NCI-H1436 (cell line): ENCODE results near the gene BCL7A.
A peak's percentile ranks its signal among the peaks of the same experiment; 100 is the strongest.

Experiments used
- DNase-seq: peaks from one replicate; lab custom pipeline; 2025; lab: John Stamatoyannopoulos, UW

Gene BCL7A

DNA sequence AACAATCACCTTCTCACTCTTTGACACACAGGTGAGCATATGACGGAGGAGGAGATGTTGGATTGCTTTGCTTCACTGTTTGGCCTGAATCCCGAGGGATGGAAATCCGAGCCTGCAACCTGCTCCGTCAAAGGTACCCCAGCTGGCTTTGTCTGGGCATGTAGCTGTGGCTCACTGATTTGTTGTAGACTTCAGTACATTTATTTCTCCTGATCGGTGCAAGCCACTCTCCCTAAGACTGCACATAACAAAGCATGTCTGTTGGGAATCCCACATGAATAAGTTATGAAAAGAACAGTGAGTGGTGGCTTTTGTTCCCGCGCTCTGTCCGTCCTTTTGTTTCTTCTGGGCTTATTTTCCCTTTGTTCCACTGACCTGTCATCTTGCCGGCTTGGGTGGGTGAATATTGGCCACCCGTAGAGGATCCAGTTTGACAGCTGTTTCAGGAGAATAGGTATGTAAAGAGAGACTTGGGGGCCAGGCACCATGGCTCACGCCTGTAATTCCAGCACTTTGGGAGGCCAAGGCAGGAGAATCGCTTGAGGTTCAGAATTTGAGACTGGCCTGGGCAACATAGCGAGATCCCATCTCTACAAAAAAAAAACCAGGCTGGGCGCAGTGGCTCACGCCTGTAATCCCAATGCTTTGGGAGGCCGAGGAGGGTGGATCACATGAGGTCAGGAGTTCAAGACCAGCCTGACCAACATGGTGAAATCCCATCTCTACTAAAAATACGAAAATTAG, 20.0 kb upstream of the BCL7A start:
- peak; percentile 92 for DNase-seq

DNA sequence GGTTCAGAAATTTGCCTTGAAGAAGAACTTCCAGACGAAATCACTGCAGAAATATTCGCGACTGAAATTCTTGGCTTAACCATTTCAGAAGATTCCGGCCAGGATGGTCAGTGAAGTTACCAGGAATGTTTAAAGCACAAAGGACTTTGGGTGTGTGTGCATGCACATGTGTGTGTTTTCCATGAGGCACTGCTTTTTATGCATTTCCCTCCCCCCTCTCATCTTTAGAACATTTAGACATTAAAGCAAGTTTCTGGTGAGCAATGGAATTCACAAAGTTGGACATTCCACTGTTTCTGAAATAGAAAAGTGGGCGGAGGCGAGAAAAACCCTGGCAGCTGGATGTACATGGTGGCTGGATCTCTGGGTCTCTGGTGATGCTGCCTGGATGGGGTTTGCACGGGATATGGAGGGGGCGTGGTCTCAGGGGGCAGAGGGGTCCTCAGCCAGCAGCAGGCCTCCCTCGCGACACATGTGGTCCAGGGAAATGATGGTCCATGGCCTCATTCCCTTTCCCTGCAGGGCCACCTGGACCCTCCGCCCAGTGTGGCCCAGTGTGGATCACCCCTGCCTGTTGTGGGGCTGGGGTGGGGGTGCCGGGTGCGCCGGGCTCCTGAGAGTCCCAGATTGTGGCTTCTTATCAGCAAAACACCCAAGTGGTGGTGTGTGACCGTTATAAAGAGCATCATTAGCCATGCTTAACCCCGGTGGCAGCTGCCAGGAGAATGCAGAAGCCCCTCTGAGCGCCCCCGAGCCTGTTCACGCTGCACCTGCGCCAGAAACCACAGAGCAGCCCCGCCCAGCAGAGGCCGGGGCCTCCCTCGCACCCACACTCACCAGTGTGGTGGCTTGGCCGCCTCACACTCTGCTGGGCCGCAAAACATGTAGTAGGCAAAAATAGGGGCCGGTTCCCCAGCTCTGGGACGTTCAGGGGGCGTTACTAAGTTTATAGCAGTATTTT, 17.8 kb upstream of the BCL7A start:
- DNase-seq = no peak

GRCh38 chr12:122004633-122005071, 17.0 kb upstream of the BCL7A start:
- DNase-seq = no peak

- DNase-seq = no peak
Measured at GRCh38 chr12:122005252-122005776, 16.4 kb upstream of the BCL7A start.

DNA sequence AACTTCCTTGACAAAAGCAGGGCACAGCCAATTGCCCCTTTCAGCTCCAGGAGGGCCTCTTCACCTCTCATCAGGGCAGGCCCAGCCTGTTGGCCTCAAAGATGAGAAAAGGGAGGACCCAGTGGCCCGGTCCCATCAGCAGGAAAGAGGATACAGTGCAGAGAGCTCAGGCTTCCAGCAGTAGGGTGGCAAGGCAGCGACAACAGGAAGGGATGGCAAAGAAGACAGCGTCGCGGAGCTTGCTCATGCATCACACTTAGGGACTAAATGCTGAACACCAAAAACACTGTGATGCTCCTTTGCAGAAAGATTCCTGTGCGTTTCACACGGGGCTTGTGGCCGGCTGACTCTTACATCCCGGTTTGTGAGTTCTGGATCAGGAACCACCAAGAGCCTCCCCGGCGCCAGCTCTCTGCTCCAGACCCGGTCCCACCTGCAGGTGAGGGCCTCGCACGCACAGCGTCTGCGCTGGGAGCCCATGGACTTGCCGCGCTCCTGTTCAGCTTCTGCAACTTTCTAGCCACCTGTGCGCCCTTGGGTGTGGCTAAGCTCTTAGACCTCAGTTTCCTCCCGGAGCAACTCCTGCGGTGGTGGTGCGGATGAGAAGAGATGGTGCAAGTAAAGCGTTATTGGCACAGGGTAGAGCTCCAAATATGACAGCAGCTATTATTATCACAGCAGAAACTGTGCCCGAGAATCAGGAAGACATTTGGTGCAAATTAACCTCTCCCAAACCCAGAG, 15.3 kb upstream of the BCL7A start:
- DNase-seq = no peak

DNA sequence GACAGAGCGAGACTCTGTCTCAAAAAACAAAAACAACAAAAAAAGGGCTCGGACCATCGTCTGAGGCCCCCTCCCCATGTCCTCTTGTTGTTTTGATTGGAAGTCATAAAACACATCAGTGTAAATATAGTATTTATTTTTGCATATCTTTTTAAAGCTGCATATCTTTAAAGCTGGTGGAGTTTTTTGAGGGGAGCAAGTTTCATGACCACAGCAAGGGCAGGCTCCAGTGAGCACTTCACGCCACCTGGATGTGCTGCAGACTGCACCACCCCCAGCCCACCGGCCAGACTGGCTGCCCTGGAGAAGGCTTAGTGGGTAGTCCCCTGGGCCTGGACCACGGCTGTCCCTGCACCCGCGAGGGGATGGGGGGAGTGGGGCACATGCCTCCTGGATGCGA, 11.9 kb upstream of the BCL7A start:
- DNase-seq = no peak

- no peak for DNase-seq
Measured at GRCh38 chr12:122012184-122012583, 9.5 kb upstream of the BCL7A start.

DNA sequence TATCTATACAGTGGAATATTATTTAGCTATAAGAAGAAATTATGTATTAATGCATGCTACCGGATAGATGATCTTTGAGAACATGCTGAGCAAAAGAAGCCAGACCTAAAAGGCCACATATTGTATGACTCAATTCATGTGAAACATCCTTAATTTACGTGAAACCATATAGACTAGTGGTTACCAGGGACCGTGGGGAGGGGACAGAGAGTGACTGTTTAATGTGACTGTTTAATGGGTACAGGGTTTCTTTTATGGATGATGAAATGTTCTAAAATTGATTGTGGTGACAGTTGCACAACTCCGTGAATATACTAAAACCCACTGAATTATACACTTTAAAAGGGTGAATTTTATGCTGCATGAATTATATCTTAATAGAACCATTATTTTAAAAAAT, 8.5 kb upstream of the BCL7A start:
- DNase-seq = no peak

GRCh38 chr12:122013791-122014590, 7.7 kb upstream of the BCL7A start:
- no peak for DNase-seq

- no peak for DNase-seq
Measured at GRCh38 chr12:122014781-122015180, 6.9 kb upstream of the BCL7A start.

GRCh38 chr12:122018457-122018856, 3.2 kb upstream of the BCL7A start:
- DNase-seq = no peak

- no peak for DNase-seq
Measured at GRCh38 chr12:122018937-122019336, 2.7 kb upstream of the BCL7A start.

DNA sequence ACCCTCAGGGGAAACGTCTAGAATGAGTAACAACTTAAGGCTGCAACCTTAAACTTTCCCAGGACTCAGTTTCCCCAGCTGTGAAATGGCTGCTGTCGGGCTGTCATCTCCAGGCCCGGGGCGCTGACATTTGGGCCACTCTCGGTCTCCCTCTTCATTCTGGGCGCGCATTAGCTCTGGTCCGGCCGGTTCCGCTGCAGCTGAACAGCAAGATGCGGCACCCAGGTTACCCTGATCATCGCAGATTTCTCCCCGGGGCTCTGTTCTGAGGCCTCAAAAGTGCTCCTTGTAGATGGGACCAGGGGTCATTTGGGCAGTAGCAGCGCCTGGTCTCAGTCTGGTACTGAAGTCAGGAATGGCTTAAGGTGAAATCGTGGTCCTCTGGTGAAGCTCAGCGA, 890 bp upstream of the BCL7A start:
- no peak for DNase-seq

- DNase-seq = peak; percentile 8
Measured at GRCh38 chr12:122021193-122021821, 377 bp upstream of the BCL7A start.

DNA sequence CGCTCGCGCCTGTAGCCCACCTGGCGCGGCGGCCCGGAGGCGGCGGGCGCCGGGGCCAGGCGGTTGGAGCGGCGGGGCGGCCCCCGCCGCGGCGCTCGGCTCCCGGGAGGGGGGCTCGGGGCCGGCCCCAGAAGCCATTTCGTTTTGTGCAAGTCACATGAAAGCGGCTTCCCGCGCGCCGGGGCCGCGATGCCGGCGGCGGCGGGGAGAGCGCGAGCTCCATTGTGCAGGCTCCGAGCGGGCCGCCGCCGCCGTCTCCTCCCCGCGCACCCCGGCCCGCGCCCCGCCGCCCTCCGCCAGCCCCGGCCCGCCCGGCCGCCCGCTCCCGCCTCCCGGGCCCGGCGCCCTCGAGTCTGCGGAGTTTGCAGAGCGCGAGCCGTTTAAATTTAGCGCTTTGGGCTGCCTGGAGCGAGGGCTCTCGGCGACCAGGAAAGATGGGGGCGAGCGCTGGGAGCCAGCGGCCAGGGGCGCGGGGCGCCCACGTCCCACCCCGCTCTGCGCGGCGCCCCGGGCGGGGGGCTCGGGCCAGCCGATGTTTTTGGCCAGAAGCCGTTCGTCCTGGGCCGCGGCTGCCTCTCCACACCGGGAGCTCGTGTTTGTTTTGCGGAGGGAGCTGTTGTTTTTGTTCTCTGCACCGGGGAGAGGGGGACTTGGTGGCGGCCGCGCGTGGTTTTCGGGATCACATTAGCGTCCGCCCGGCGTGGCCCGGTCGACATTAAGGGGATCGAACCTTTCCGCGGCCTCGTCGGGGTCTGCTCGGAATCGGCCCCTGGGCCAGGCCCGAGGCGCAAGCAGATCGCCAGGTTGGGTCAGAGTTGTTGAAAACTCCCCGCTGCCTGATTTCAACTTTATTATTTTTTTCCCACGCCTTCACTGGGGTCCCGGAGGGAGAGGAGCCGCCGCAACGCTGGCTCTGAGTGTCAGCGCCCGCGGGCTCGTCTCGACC, 982 bp downstream of the BCL7A start:
- no peak for DNase-seq

DNA sequence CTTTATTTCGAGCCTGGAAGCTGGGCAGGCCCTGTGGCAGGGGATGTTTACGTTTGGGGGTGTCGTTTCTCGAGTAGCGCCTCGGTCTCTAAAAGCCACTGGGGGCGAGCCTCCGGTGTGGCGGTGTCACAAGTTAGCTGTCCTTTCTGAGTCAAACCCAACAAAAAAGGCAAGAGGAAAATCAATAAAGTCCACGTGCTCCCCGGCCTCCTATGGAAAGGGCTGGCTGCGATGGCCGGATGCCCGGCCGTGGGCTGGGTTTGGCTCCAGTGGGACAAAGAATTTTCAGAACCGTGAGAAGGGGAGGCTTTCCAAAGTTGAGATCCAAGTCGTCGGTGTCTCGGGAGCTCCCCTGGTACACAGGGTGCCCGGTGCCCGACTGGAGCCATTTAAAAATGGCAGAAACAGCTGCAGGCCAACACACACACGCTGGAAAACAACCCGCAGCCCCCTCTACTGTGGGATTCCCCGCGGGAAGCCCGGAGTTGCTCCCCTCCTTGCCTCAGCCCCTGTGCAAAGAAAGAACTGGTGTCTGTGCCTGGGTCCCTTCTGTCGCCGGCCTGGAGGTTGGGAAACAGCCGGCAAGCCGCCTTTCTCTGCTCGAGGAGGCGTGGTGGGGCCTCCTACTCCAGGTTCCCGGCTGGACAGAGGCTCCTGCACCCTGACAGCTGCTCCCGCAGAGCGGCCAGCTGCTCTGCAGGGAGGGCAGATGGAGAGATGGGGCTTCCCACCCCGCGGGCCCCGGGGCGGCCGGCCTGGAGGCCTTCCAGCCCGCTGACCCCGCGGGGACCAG, 1.9 kb downstream of the BCL7A start:
- DNase-seq = no peak

- DNase-seq = no peak
Measured at GRCh38 chr12:122024132-122024785, 2.6 kb downstream of the BCL7A start.

DNA sequence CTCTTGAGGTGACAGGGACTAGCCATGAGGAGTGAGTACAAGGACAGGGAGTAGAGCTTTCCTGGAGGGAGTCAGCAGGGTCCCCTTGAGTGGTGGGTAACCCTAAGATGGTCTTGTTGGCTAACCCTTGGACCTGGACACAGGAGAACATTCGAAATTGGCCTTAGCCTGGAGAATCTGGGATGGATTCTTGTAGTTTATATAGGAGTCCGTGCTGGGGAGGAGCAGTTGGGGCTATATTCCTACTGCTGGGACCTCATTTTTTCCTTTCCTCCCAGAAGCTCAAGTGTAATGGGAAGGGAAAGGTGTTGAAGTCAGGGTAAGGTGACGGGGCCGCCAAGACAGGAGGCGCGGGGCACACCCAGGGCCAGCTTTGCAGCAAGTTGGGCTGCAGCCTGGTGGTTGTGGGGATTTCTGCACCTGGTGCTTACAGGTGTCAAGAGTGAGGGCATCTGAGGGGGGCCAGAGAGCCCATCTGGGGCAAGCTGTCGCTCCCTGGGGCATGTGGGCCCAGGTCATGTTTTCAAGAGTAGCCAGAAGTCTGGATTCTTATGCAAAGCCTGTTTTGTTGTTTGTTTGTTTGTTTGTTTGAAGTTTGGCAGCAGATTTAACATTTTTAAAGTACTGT, 5.1 kb downstream of the BCL7A start:
- no peak for DNase-seq
